Astrocyte of the cerebellum (primary cell): ENCODE results near the gene DSCAML1.

Experiments
- DNase-seq: peaks from one replicate; pipeline ENCODE4 v3.0.0-alpha.2; 2011; ENCODE audit warnings: low read depth
- H3K4me3 ChIP-seq: 2 replicates; pipeline ENCODE4 v1.5.1; 2011; ENCODE audit warnings: mild to moderate bottlenecking, low read depth, low read length, moderate library complexity
- in situ Hi-C: cut with HindIII; loops from 2 replicates; pipeline ENCODE4 v1.10.0; 2017; ENCODE audit warnings: low sequenced_read_pairs
- TF ChIP-seq, protein P1 (sequence below): IDR thresholded peaks from 2 replicates; pipeline ENCODE4 v1.5.1; 2012; ENCODE audit warnings: low read length, low read depth, moderate library complexity, mild to moderate bottlenecking; ENCODE audit errors: missing control alignments

Gene DSCAML1

GRCh38 chr11:117557361-117557760, 239.7 kb downstream of the DSCAML1 start:
- H3K4me3 ChIP-seq, result no peak overlapping the region
- DNase-seq, result no peak
- TF ChIP-seq, protein P1, sequence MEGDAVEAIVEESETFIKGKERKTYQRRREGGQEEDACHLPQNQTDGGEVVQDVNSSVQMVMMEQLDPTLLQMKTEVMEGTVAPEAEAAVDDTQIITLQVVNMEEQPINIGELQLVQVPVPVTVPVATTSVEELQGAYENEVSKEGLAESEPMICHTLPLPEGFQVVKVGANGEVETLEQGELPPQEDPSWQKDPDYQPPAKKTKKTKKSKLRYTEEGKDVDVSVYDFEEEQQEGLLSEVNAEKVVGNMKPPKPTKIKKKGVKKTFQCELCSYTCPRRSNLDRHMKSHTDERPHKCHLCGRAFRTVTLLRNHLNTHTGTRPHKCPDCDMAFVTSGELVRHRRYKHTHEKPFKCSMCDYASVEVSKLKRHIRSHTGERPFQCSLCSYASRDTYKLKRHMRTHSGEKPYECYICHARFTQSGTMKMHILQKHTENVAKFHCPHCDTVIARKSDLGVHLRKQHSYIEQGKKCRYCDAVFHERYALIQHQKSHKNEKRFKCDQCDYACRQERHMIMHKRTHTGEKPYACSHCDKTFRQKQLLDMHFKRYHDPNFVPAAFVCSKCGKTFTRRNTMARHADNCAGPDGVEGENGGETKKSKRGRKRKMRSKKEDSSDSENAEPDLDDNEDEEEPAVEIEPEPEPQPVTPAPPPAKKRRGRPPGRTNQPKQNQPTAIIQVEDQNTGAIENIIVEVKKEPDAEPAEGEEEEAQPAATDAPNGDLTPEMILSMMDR, result no peak
- in situ Hi-C loops, result no loop called here

DNA sequence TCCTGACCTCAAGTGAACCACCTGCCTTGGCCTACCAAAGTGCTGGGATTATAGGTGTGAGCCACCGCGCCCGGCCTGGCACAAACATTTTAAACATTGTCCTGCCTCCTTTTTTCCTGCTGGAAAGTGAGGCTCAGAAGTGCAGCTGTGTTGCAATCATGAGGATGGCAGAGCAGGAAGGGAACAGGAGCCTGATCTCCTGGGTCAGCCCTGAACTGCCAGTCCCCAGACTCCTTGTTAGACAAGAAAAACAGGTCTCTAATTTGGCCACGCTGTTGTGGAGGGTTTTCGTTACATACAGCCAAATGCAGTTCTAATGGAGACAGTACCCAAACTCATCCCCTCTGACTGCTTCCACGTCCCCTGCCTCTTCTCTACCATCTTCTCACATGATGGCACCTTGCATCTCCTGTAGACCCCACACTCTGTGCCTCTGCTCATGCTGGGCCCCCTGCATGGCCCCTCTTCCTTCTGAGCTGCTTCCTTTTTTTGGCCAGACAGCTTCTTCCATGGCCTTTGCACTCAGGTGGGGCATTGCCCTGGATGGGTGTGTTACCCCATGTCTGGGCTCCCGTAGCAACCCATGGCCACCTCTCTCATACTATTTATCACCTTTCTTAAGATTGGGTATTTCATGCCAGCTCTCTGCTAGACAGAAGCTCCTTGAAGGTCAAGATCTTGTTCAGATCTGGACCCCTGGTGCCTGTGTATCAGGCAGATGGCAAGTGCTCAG, 242.2 kb downstream of the DSCAML1 start:
- no peak for DNase-seq
- in situ Hi-C loops, result no loop called here
- TF ChIP-seq, protein P1, result no peak
- H3K4me3 ChIP-seq, result no peak overlapping the region

- no peak for DNase-seq
- TF ChIP-seq, protein P1, result no peak
- in situ Hi-C loops, result no loop called here
- no peak overlapping the region for H3K4me3 ChIP-seq
These were observed 244.4 kb downstream of the DSCAML1 start for GRCh38 chr11:117552626-117553025.

- TF ChIP-seq, protein P1, result no peak
- in situ Hi-C loops, result no loop called here
- no peak for DNase-seq
- no peak overlapping the region for H3K4me3 ChIP-seq
These were observed 245.2 kb downstream of the DSCAML1 start for GRCh38 chr11:117551761-117552343.

DNA sequence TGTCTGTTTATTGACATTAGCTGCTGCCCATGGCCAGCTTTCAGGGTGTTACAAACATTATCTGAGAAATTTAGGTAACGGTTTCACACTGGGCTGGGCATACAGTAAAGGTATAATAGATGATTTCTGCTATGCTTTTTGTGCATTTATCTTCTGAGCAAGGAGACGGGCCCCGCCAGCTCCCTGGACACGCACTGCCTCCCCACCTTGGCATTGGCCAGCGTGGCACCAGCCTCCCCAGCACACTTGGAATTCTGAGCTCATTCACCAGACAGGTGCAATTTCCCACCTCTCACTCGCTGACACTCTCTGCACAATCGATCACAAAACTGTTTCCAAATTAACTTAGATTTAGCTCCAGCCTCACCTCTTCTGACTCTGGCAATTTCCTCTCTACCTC, 246.6 kb downstream of the DSCAML1 start:
- TF ChIP-seq, protein P1, result no peak
- in situ Hi-C loops, result no loop called here
- no peak overlapping the region for H3K4me3 ChIP-seq
- no peak for DNase-seq

GRCh38 chr11:117549417-117549816, 247.6 kb downstream of the DSCAML1 start:
- no peak for DNase-seq
- no peak overlapping the region for H3K4me3 ChIP-seq
- in situ Hi-C loops, result no loop called here
- TF ChIP-seq, protein P1, result no peak
